Stimulated activated naive CD8-positive, alpha-beta T cell treated with anti-CD3 and anti-CD28 coated beads, Interleukin-15, Interleukin-2, amounts not matched to agents 100 ng/mL and 50 ng/mL, for 24 hours (primary cell): ENCODE data around the gene P3R3URF.
A peak's percentile ranks its signal among the peaks of the same experiment; 100 is the strongest.
"Not testable (repeated sequence)": the region's sequence is repeated elsewhere in the genome, so short reads cannot be mapped to it uniquely, and the experiment has no call there.

Experiments used
- H3K27ac Mint-ChIP-seq: one replicate; pipeline ENCODE4 v1.8.0; 2021; ENCODE audit warnings: mild to moderate bottlenecking, mixed read lengths
- H3K27me3 Mint-ChIP-seq: one replicate; pipeline ENCODE4 v1.8.0; 2021; ENCODE audit warnings: mixed read lengths
- H3K36me3 Mint-ChIP-seq: one replicate; pipeline ENCODE4 v1.8.0; 2021; ENCODE audit warnings: low read depth, mixed read lengths
- H3K4me1 Mint-ChIP-seq: one replicate; pipeline ENCODE4 v1.8.0; 2021; ENCODE audit warnings: low read depth, mixed read lengths
- H3K4me3 Mint-ChIP-seq: one replicate; pipeline ENCODE4 v1.8.0; 2021; ENCODE audit warnings: mild to moderate bottlenecking, mixed read lengths
- H3K9me3 Mint-ChIP-seq: one replicate; pipeline ENCODE4 v1.8.0; 2021; ENCODE audit warnings: mixed read lengths

Gene P3R3URF

GRCh38 chr1:46176211-46176865 lies at the start of gene P3R3URF:
Gene P3R3URF (minus strand): TSS chr1:46176488. CDS start chr1:46176471, 17 bp downstream.
- Mint-ChIP-seq H3K4me3 (no peak within 1 kb of the TSS), H3K27me3 (no peaks in the 10 kb centered on the region), H3K36me3 (no peaks in the 10 kb centered on the region), H3K9me3 (no peaks in the 10 kb centered on the region), H3K27ac (no peak within 1 kb of the TSS), H3K4me1 (no peaks in the 10 kb centered on the region)

- Mint-ChIP-seq H3K4me3 (no peak overlapping the region), H3K4me1 (no peaks in the 10 kb centered on the region), H3K27ac (no peak overlapping the region), H3K27me3 (no peaks in the 10 kb centered on the region), H3K36me3 (no peaks in the 10 kb centered on the region), H3K9me3 (no peaks in the 10 kb centered on the region)
These were observed 48.7 kb upstream of the P3R3URF start for GRCh38 chr1:46224966-46225365.

GRCh38 chr1:46223472-46223943 lies 47.2 kb upstream of the P3R3URF start:
- no peak overlapping the region for H3K4me3 Mint-ChIP-seq
- no peaks in the 10 kb centered on the region for H3K9me3 Mint-ChIP-seq
- no peaks in the 10 kb centered on the region for H3K4me1 Mint-ChIP-seq
- H3K27me3 Mint-ChIP-seq, result no peaks in the 10 kb centered on the region
- no peaks in the 10 kb centered on the region for H3K36me3 Mint-ChIP-seq
- H3K27ac Mint-ChIP-seq, result no peak overlapping the region

- not testable (repeated sequence) for H3K27me3 Mint-ChIP-seq, H3K4me3 Mint-ChIP-seq, H3K36me3 Mint-ChIP-seq
These were observed 46.8 kb upstream of the P3R3URF start for GRCh38 chr1:46223055-46223454.

GRCh38 chr1:46221749-46222148 lies 45.5 kb upstream of the P3R3URF start:
- Mint-ChIP-seq H3K36me3 (no peaks in the 10 kb centered on the region), H3K4me3 (no peak overlapping the region), H3K9me3 (no peaks in the 10 kb centered on the region), H3K27me3 (no peaks in the 10 kb centered on the region), H3K4me1 (no peaks in the 10 kb centered on the region), H3K27ac (no peak overlapping the region)

More at GRCh38 chr1:46223055-46223454, 46.8 kb upstream of the P3R3URF start:
- not testable (repeated sequence) for H3K9me3 Mint-ChIP-seq, H3K4me1 Mint-ChIP-seq, H3K27ac Mint-ChIP-seq

- Mint-ChIP-seq H3K27me3 (no peaks in the 10 kb centered on the region), H3K9me3 (no peaks in the 10 kb centered on the region), H3K4me1 (no peaks in the 10 kb centered on the region), H3K27ac (no peak overlapping the region), H3K4me3 (no peak overlapping the region), H3K36me3 (no peaks in the 10 kb centered on the region)
These were observed 44.5 kb upstream of the P3R3URF start for GRCh38 chr1:46220808-46221207.

- no peak overlapping the region for H3K27ac Mint-ChIP-seq
- H3K36me3 Mint-ChIP-seq, result no peaks in the 10 kb centered on the region
- no peaks in the 10 kb centered on the region for H3K9me3 Mint-ChIP-seq
- no peaks in the 10 kb centered on the region for H3K4me1 Mint-ChIP-seq
- H3K27me3 Mint-ChIP-seq, result no peaks in the 10 kb centered on the region
- H3K4me3 Mint-ChIP-seq, result no peak overlapping the region
These were observed 43.5 kb upstream of the P3R3URF start for GRCh38 chr1:46219551-46220520.

- H3K27me3 Mint-ChIP-seq, result no peaks in the 10 kb centered on the region
- no peak overlapping the region for H3K4me3 Mint-ChIP-seq
- H3K9me3 Mint-ChIP-seq, result no peaks in the 10 kb centered on the region
- no peaks in the 10 kb centered on the region for H3K4me1 Mint-ChIP-seq
- no peak overlapping the region for H3K27ac Mint-ChIP-seq
- H3K36me3 Mint-ChIP-seq, result no peaks in the 10 kb centered on the region
These were observed 42.2 kb upstream of the P3R3URF start for GRCh38 chr1:46218443-46218842.

GRCh38 chr1:46215504-46215903 lies 39.2 kb upstream of the P3R3URF start:
- no peaks in the 10 kb centered on the region for H3K4me1 Mint-ChIP-seq
- no peaks in the 10 kb centered on the region for H3K9me3 Mint-ChIP-seq
- H3K27ac Mint-ChIP-seq, result no peak overlapping the region
- H3K36me3 Mint-ChIP-seq, result no peaks in the 10 kb centered on the region
- no peak overlapping the region for H3K4me3 Mint-ChIP-seq
- H3K27me3 Mint-ChIP-seq, result no peaks in the 10 kb centered on the region

GRCh38 chr1:46211051-46211450 lies 34.8 kb upstream of the P3R3URF start:
- Mint-ChIP-seq H3K4me3 (no peak overlapping the region), H3K36me3 (no peaks in the 10 kb centered on the region), H3K27ac (no peak overlapping the region), H3K9me3 (no peaks in the 10 kb centered on the region), H3K27me3 (no peaks in the 10 kb centered on the region), H3K4me1 (no peaks in the 10 kb centered on the region)

- H3K27me3 Mint-ChIP-seq, result no peaks in the 10 kb centered on the region
- H3K4me1 Mint-ChIP-seq, result no peaks in the 10 kb centered on the region
- H3K36me3 Mint-ChIP-seq, result no peaks in the 10 kb centered on the region
- no peak overlapping the region for H3K4me3 Mint-ChIP-seq
- no peak overlapping the region for H3K27ac Mint-ChIP-seq
- no peaks in the 10 kb centered on the region for H3K9me3 Mint-ChIP-seq
These were observed 34.3 kb upstream of the P3R3URF start for GRCh38 chr1:46210561-46210960.

GRCh38 chr1:46206399-46206798 lies 30.1 kb upstream of the P3R3URF start:
- H3K27ac Mint-ChIP-seq, result no peak overlapping the region

GRCh38 chr1:46205791-46206190 lies 29.5 kb upstream of the P3R3URF start:
- Mint-ChIP-seq H3K4me1 (peaks cover 9% of the 10 kb centered on the region), H3K27me3 (no peaks in the 10 kb centered on the region), H3K36me3 (no peaks in the 10 kb centered on the region), H3K4me3 (no peak overlapping the region), H3K9me3 (no peaks in the 10 kb centered on the region), H3K27ac (no peak overlapping the region)

More at GRCh38 chr1:46206399-46206798, 30.1 kb upstream of the P3R3URF start:
- H3K36me3 Mint-ChIP-seq, result no peaks in the 10 kb centered on the region
- peaks cover 9% of the 10 kb centered on the region for H3K4me1 Mint-ChIP-seq
- no peaks in the 10 kb centered on the region for H3K9me3 Mint-ChIP-seq
- no peaks in the 10 kb centered on the region for H3K27me3 Mint-ChIP-seq
- no peak overlapping the region for H3K4me3 Mint-ChIP-seq

- Mint-ChIP-seq H3K27ac (no peak overlapping the region), H3K36me3 (no peaks in the 10 kb centered on the region), H3K9me3 (no peaks in the 10 kb centered on the region), H3K4me1 (peaks cover 9% of the 10 kb centered on the region), H3K27me3 (no peaks in the 10 kb centered on the region), H3K4me3 (no peak overlapping the region)
These were observed 28.9 kb upstream of the P3R3URF start for GRCh38 chr1:46205141-46205540.

- no peak overlapping the region for H3K27ac Mint-ChIP-seq
These were observed 28.1 kb upstream of the P3R3URF start for GRCh38 chr1:46204406-46204742.

More at GRCh38 chr1:46204406-46204742, 28.1 kb upstream of the P3R3URF start:
- H3K36me3 Mint-ChIP-seq, result no peaks in the 10 kb centered on the region
- H3K4me1 Mint-ChIP-seq, result peaks cover 11% of the 10 kb centered on the region
- H3K4me3 Mint-ChIP-seq, result peak overlapping the region; percentile 55
- H3K27me3 Mint-ChIP-seq, result no peaks in the 10 kb centered on the region
- H3K9me3 Mint-ChIP-seq, result no peaks in the 10 kb centered on the region
